NAMALWA (cell line): ENCODE results near the gene LRMDA.
"Not testable (repeated sequence)": the region's sequence is repeated elsewhere in the genome, so short reads cannot be mapped to it uniquely, and the experiment has no call there.

Source experiments
- DNase-seq: peaks from one replicate; pipeline ENCODE4 v3.0.0-alpha.2; 2015; ENCODE audit warnings: low spot score

LRMDA gene

GRCh38 chr10:75589895-75590654 lies 158.7 kb downstream of the LRMDA start:
- no peak for DNase-seq

DNA sequence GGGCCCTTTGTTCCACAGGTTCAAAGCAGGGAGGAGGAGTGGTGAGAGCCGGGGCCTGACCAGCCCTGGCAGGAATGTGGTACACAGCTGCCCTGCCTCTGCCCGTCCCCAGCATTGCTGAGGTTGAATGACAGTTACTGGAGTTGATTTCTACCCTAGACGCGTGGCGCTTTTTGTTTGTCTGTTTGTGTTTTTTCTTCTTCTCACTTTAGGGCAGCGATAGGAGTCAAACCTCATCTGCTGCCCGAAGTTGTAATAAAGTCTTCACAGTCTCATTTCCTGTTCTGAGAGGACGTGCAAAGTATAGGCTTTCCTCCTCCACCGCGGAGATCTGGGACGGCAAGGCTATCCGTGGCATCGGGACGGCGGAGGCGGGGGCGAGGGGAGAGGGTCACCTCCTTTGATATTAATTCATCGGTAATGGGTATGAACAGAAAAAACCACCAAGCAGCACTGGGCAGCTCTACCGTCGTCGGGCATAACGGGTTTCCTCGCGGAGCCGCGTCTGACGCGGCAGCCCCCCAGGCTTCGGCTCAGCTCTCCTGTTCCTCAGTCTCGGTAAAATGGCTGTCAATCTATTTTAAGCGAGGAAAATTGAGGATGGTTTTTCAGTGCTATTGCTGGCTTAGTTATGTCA lies 160.8 kb downstream of the LRMDA start:
- no peak for DNase-seq

DNA sequence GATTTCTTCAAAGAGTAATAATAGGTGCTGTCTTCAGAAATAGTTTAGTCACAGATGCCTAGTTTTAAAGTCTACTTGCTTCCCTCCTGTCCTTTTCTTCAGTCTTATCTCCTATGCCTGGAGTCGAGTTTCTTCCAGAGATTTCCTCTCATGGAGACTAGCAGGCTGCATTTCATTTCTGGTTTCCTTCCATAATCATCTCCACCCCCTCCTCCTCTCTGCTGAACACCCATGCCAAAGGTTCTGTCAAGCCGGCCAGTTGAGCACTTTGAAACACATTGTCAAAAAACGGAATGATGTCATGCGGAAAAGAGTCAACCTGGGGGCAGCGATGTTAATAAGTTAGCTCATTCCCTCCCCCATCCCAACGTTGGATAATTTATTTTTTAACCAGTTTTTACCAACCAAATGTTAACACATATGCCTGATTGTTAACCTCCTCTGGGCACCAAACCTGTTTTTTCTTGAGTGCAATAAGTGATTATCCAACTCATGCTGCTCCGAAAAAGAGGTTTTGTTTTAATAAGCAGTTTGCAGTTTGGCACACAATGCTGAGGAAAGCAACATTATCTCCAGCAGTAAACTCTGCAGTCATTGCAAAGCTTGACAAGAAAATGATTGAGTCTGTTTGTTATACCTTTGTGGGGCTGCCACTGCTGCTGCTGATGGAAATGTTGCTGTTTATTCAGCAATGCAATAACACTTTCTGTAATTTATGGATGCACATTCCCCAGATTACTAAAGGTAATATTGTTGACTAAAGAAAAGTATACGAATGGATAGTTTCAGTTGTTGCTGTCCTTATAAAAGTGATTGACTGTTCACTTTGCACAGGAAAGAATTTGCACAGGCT lies 161.6 kb downstream of the LRMDA start:
- no peak for DNase-seq

- DNase-seq: no peak
Measured at GRCh38 chr10:75593692-75594556, 162.5 kb downstream of the LRMDA start.

DNA sequence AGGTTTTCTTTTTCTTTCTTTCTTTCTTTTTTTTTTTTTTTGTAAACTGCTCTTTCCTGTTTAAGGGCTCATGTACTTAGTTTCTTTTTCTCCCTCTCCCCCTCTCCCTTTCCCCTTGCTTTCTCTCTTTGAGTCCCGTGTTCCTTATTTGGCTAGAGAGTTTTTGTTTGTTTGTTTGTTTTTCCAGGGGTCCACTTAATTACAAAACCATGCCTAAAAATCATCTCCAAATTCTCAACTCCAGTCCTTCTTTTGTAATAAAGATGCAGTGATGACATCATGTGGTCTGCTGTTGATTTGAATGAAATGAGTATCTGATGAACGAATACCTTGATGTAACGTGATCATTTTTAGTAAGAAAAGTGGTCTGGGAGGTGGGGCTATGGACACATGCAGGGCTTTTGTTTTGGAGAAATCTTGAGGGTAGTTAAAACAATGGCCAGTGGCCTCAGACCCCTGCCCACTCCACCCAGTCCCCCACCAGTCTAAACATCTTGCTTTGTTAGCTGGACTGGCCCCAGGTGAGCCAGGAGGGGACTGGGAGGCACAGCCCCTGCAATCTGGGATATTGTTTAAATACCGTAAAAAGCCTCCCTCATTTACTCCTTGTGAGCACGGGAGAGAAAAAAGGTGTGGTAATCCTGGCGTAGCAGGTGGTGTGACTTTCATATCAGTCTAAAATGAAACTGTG lies 165.7 kb downstream of the LRMDA start:
- no peak for DNase-seq

- no peak for DNase-seq
Measured at GRCh38 chr10:75597773-75598440, 166.5 kb downstream of the LRMDA start.

DNA sequence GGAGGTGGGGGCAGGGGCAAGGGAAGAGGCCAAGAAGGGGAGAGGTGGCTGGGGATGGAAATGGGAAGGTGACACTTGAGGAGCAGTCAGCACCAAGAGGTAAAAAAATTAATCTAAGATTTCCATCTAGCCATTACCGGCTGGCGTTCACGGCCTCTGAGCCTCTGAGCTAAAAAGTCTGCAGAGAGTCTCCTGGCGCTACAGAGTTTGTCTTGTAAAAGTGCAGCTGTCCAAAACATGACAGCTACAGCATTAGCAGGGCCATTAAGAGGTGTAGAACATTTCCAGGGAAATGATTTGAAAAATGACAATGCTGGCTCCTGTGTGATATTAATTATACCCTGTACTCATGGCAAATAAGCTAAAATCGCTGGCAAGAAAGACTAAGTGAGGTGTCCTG lies 167.6 kb downstream of the LRMDA start:
- no peak for DNase-seq

- DNase-seq: no peak
Measured at GRCh38 chr10:75599875-75600648, 168.6 kb downstream of the LRMDA start.

- no peak for DNase-seq
Measured at GRCh38 chr10:75600833-75601232, 169.4 kb downstream of the LRMDA start.

- no peak for DNase-seq
Measured at GRCh38 chr10:75602341-75602740, 170.9 kb downstream of the LRMDA start.

GRCh38 chr10:75605096-75605495 lies 173.7 kb downstream of the LRMDA start:
- no peak for DNase-seq

GRCh38 chr10:75605795-75606194 lies 174.4 kb downstream of the LRMDA start:
- not testable (repeated sequence) for DNase-seq

- DNase-seq: no peak
Measured at GRCh38 chr10:75606203-75606779, 174.9 kb downstream of the LRMDA start.

- no peak for DNase-seq
Measured at GRCh38 chr10:75607576-75607975, 176.2 kb downstream of the LRMDA start.

DNA sequence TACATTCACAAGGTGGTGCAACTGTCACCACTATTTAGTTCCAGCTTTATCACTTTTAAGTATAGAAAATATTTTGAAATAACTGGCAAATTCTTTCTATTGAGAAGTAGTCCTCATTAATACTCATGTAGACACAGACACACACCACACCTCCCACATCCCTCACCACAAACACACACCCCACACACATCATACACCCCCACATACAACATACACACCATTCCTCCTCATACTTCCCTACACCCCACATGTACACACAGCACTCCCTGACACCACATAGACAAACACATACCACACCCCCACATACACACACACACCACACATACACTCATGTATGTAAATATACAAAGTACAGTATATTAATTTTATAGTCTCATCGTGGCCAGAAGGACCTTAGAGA lies 178.8 kb downstream of the LRMDA start:
- DNase-seq: no peak

- DNase-seq: peak; percentile 1
Measured at GRCh38 chr10:75611172-75611992, 180.0 kb downstream of the LRMDA start.

GRCh38 chr10:75611993-75612372 lies 180.6 kb downstream of the LRMDA start:
- no peak for DNase-seq

GRCh38 chr10:75612904-75613684 lies 181.7 kb downstream of the LRMDA start:
- no peak for DNase-seq
